ENCODE results near the gene PLPPR3. TPM values are rescaled to one million over a fixed set of nuclear protein-coding genes. Genes with fewer than 3 reads are reported as not detected.

Gene PLPPR3
- total RNA-seq, 1 experiment from 2014 or later: 57.9 TPM

DNA sequence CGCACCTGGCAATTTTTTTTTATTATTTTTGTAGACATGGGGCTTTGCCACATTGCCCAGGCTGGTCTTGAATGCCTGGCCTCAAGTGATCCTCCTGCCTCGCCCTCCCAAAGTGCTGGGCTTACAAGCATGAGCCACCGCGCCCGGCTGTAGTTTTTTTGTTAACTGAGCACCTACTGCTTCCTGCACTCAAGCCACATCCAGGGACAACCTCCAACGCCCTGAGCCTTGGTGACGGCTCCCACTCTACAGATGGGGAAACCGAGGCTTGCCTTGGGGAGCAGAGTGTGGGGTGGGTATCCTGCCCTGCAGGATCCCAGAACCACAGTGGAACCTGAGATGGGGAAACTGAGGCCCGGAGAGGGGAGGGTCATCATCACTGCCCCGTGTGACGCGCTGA lies 33.4 kb upstream of the PLPPR3 start:
- Histone ChIP-seq H3K9me3 (ENCODE audit: control insufficient read depth, low read depth, low read length) (no peaks in the 10 kb centered on the region), H2BK15ac (ENCODE audit: low read depth, low read length) (no peak overlapping the region), H3T11ph (ENCODE audit: low read length) (no peak overlapping the region), H2AK5ac (ENCODE audit: insufficient read length, low read length) (no peak overlapping the region), H2BK5ac (ENCODE audit: insufficient read length, low read length) (no peak overlapping the region), H4K5ac (ENCODE audit: insufficient read length, low read depth, low read length) (no peak overlapping the region), H3K14ac (ENCODE audit: insufficient read depth, low read length) (no peak overlapping the region), H3K4ac (ENCODE audit: low read depth, low read length) (no peak overlapping the region), H2BK120ac (ENCODE audit: low read depth, low read length, poor library complexity, severe bottlenecking) (no peak overlapping the region), H4K8ac (replicated peaks; ENCODE audit: insufficient read length, low read depth, low read length) (no peak overlapping the region), H3K23ac (ENCODE audit: insufficient read length, low read depth, low read length) (no peak overlapping the region), H4K91ac (ENCODE audit: insufficient read length, low read depth, low read length) (no peak overlapping the region), H3K18ac (ENCODE audit: insufficient read length, low read depth, low read length) (no peak overlapping the region), H2AFZ (ENCODE audit: low read length) (no peak overlapping the region), H3K27me3 (ENCODE audit: insufficient read depth, low read length) (peaks cover 3% of the 10 kb centered on the region; the same call in 1 of the 2 replicates), H3K23me2 (ENCODE audit: insufficient read length, low read depth, low read length, poor library complexity, severe bottlenecking) (no peaks in the 10 kb centered on the region), H3K79me2 (ENCODE audit: insufficient read depth, low read length) (no peaks in the 10 kb centered on the region), H2BK12ac (ENCODE audit: insufficient read length, low read depth, low read length) (no peak overlapping the region), H3K79me1 (ENCODE audit: insufficient read depth, low read depth, low read length, poor library complexity, severe bottlenecking) (no peaks in the 10 kb centered on the region), H4K20me1 (ENCODE audit: control insufficient read depth, insufficient read depth, insufficient read length) (no peaks in the 10 kb centered on the region), H2BK20ac (ENCODE audit: low read depth, low read length, poor library complexity, severe bottlenecking) (no peak overlapping the region), H3K4me2 (ENCODE audit: insufficient read depth, insufficient read length, low read length) (no peak overlapping the region), H3K4me1 (ENCODE audit: insufficient read depth, low read length) (no peaks in the 10 kb centered on the region), H3K9ac (ENCODE audit: extremely low read depth, insufficient read length, low read length) (no peak overlapping the region), H3K56ac (ENCODE audit: insufficient read length, low read depth, low read length) (no peak overlapping the region), H3K27ac (ENCODE audit: insufficient read length, low read depth, low read length) (no peak overlapping the region)
- no peak overlapping the region for H3K27ac Mint-ChIP-seq
- no peaks in the 10 kb centered on the region for H3K4me1 Mint-ChIP-seq
- no CpG with 5 or more reads among the region's 12 CpGs for WGBS (ENCODE audit: extremely low coverage, insufficient read length, low lambda C conversion rate)
- no peak for DNase-seq
- no peaks in the 10 kb centered on the region for H3K36me3 Mint-ChIP-seq (ENCODE audit: insufficient read depth in 1 of 3, low read depth in 3 of 3)
- peaks cover 32% of the 10 kb centered on the region for H3K27me3 Mint-ChIP-seq (ENCODE audit: low read depth)
- H3K9me3 Mint-ChIP-seq: peaks cover 0 to 2% of the 10 kb centered on the region in 2 experiments; a peak in 1 of 5 replicates
- TF ChIP-seq, protein P1, sequence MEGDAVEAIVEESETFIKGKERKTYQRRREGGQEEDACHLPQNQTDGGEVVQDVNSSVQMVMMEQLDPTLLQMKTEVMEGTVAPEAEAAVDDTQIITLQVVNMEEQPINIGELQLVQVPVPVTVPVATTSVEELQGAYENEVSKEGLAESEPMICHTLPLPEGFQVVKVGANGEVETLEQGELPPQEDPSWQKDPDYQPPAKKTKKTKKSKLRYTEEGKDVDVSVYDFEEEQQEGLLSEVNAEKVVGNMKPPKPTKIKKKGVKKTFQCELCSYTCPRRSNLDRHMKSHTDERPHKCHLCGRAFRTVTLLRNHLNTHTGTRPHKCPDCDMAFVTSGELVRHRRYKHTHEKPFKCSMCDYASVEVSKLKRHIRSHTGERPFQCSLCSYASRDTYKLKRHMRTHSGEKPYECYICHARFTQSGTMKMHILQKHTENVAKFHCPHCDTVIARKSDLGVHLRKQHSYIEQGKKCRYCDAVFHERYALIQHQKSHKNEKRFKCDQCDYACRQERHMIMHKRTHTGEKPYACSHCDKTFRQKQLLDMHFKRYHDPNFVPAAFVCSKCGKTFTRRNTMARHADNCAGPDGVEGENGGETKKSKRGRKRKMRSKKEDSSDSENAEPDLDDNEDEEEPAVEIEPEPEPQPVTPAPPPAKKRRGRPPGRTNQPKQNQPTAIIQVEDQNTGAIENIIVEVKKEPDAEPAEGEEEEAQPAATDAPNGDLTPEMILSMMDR (conservative IDR thresholded peaks at IDR 0.05): no peak
- H3K4me3 Mint-ChIP-seq: no peak overlapping the region

Measured in H9 (cell line).